ENCODE measurements around the gene DAPK1.
"Not testable (repeated sequence)": the region's sequence is repeated elsewhere in the genome, so short reads cannot be mapped to it uniquely, and the experiment has no call there.

Gene DAPK1

DNA sequence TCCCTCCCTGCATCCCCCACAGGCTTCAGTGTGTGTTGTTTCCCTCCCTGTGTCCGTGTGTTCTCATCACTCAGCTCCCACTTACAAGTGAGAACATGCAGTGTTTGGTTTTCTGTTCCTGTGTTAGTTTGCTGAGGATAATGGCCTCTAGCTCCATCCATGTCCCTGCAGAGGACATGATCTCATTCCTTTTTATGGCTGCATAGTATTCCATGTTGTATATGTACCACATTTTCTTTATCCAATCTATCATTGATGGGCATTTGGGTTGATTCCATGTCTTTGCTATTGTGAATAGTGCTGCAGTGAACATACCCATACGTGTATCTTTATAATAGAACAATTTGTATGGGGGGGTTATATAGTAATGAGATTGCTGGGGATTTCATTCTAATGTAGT, 51.4 kb downstream of the DAPK1 start:
- H3K9ac ChIP-seq (ENCODE audit: low read length in 5 of 5); H3K4me1 ChIP-seq (ENCODE audit: control insufficient read depth in 5 of 5, insufficient read depth in 5 of 5, low read length in 5 of 5): not testable (repeated sequence)

DNA sequence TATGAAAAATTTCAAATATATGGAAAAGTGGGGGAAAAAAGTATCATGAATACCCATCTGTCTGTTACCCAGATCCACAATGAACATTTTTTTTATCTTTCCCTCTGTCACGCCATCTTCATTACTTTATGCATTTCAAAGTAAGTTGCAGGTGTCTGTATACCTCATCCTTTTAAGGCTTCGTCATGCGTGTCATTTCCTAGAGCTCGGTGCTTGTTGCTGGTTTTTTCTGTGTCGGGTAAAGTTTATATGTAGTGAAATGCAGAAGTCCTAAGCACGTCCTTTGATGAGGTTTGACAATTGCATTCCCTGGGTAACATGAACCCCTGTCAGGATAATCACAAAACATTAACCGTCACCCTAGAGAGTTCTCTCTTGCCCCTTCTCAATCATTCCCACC, 52.1 kb downstream of the DAPK1 start:
- H3K36me3 ChIP-seq (ENCODE audit: control insufficient read depth in 5 of 5, insufficient read depth in 5 of 5, low read length in 5 of 5), result no peaks in the 10 kb centered on the region
- H3K4me1 ChIP-seq (ENCODE audit: control insufficient read depth in 5 of 5, insufficient read depth in 5 of 5, low read length in 5 of 5), result peaks cover 0 to 13% (median 9%) of the 10 kb centered on the region in 5 donors
- H3K9me3 ChIP-seq (ENCODE audit: control insufficient read depth in 5 of 5, low read length in 5 of 5), result no peaks in the 10 kb centered on the region
- no peak overlapping the region for H3K27ac ChIP-seq (ENCODE audit: low read depth, low read length)
- no peaks in the 10 kb centered on the region for H3K27me3 ChIP-seq (ENCODE audit: control insufficient read depth in 5 of 5, insufficient read depth in 4 of 5, low read length in 5 of 5)
- H3K4me3 ChIP-seq (ENCODE audit: low read depth in 1 of 5, low read length in 5 of 5), result no peak overlapping the region
- no peak overlapping the region for H3K9ac ChIP-seq (ENCODE audit: low read length in 5 of 5)

More for the DNA sequence above, 51.4 kb downstream of the DAPK1 start:
- H3K9me3 ChIP-seq (ENCODE audit: control insufficient read depth in 5 of 5, low read length in 5 of 5); H3K27me3 ChIP-seq (ENCODE audit: control insufficient read depth in 5 of 5, insufficient read depth in 4 of 5, low read length in 5 of 5); H3K27ac ChIP-seq (ENCODE audit: low read depth, low read length); H3K4me3 ChIP-seq (ENCODE audit: low read depth in 1 of 5, low read length in 5 of 5); H3K36me3 ChIP-seq (ENCODE audit: control insufficient read depth in 5 of 5, insufficient read depth in 5 of 5, low read length in 5 of 5): not testable (repeated sequence)

GRCh38 chr9:87550253-87550954, 52.7 kb downstream of the DAPK1 start:
- Histone ChIP-seq H3K9ac (ENCODE audit: low read length in 5 of 5) (no peak overlapping the region), H3K4me3 (ENCODE audit: low read depth in 1 of 5, low read length in 5 of 5) (no peak overlapping the region), H3K36me3 (ENCODE audit: control insufficient read depth in 5 of 5, insufficient read depth in 5 of 5, low read length in 5 of 5) (no peaks in the 10 kb centered on the region), H3K27me3 (ENCODE audit: control insufficient read depth in 5 of 5, insufficient read depth in 4 of 5, low read length in 5 of 5) (no peaks in the 10 kb centered on the region), H3K27ac (ENCODE audit: low read depth, low read length) (no peak overlapping the region), H3K4me1 (ENCODE audit: control insufficient read depth in 5 of 5, insufficient read depth in 5 of 5, low read length in 5 of 5) (peaks cover 2 to 17% (median 13%) of the 10 kb centered on the region in 5 donors), H3K9me3 (ENCODE audit: control insufficient read depth in 5 of 5, low read length in 5 of 5) (no peaks in the 10 kb centered on the region)

GRCh38 chr9:87551772-87552217, 54.1 kb downstream of the DAPK1 start:
- Histone ChIP-seq H3K27me3 (ENCODE audit: control insufficient read depth in 5 of 5, insufficient read depth in 4 of 5, low read length in 5 of 5) (no peaks in the 10 kb centered on the region), H3K4me1 (ENCODE audit: control insufficient read depth in 5 of 5, insufficient read depth in 5 of 5, low read length in 5 of 5) (peaks cover 5 to 30% (median 21%) of the 10 kb centered on the region in 5 donors), H3K9me3 (ENCODE audit: control insufficient read depth in 5 of 5, low read length in 5 of 5) (no peaks in the 10 kb centered on the region), H3K9ac (ENCODE audit: low read length in 5 of 5) (no peak overlapping the region), H3K4me3 (ENCODE audit: low read depth in 1 of 5, low read length in 5 of 5) (no peak overlapping the region), H3K36me3 (ENCODE audit: control insufficient read depth in 5 of 5, insufficient read depth in 5 of 5, low read length in 5 of 5) (no peaks in the 10 kb centered on the region), H3K27ac (ENCODE audit: low read depth, low read length) (no peak overlapping the region)

GRCh38 chr9:87554171-87554910, 56.7 kb downstream of the DAPK1 start:
- Histone ChIP-seq H3K9me3 (ENCODE audit: control insufficient read depth in 5 of 5, low read length in 5 of 5) (no peaks in the 10 kb centered on the region), H3K4me1 (ENCODE audit: control insufficient read depth in 5 of 5, insufficient read depth in 5 of 5, low read length in 5 of 5) (peaks cover 5 to 45% (median 32%) of the 10 kb centered on the region in 5 donors), H3K27ac (ENCODE audit: low read depth, low read length) (peak overlapping the region; percentile 13)

DNA sequence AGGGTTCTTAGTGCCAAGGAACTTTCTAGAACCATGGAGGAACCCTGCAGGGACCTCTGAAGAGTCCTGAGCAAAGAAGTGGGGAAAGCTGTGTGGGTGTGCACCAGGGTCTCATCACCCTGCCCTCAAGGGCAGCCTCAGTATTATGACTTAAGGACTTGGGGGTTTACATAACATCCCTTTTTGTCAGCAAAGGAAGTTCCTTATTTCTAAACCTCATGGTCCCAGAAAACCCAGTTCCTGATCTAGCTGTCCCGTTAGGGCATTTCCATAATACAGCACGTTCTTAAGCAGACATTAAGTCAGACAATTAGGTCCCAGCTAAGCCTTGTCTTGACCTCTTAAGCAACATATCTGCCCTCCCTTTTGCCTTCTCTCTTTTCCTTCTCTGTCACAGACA, 57.3 kb downstream of the DAPK1 start:
- Histone ChIP-seq H3K27me3 (ENCODE audit: control insufficient read depth in 5 of 5, insufficient read depth in 4 of 5, low read length in 5 of 5) (no peaks in the 10 kb centered on the region), H3K9me3 (ENCODE audit: control insufficient read depth in 5 of 5, low read length in 5 of 5) (no peaks in the 10 kb centered on the region), H3K36me3 (ENCODE audit: control insufficient read depth in 5 of 5, insufficient read depth in 5 of 5, low read length in 5 of 5) (no peaks in the 10 kb centered on the region), H3K4me3 (ENCODE audit: low read depth in 1 of 5, low read length in 5 of 5) (no peak overlapping the region), H3K9ac (ENCODE audit: low read length in 5 of 5) (no peak overlapping the region), H3K27ac (ENCODE audit: low read depth, low read length) (no peak overlapping the region), H3K4me1 (ENCODE audit: control insufficient read depth in 5 of 5, insufficient read depth in 5 of 5, low read length in 5 of 5) (peaks cover 5 to 45% (median 32%) of the 10 kb centered on the region in 5 donors)

More at GRCh38 chr9:87554171-87554910, 56.7 kb downstream of the DAPK1 start:
- Histone ChIP-seq H3K36me3 (ENCODE audit: control insufficient read depth in 5 of 5, insufficient read depth in 5 of 5, low read length in 5 of 5) (no peaks in the 10 kb centered on the region), H3K4me3 (ENCODE audit: low read depth in 1 of 5, low read length in 5 of 5) (no peak overlapping the region), H3K9ac (ENCODE audit: low read length in 5 of 5) (no peak overlapping the region), H3K27me3 (ENCODE audit: control insufficient read depth in 5 of 5, insufficient read depth in 4 of 5, low read length in 5 of 5) (no peaks in the 10 kb centered on the region)

GRCh38 chr9:87556039-87556438, 58.4 kb downstream of the DAPK1 start:
- Histone ChIP-seq H3K36me3 (ENCODE audit: control insufficient read depth in 5 of 5, insufficient read depth in 5 of 5, low read length in 5 of 5) (no peaks in the 10 kb centered on the region), H3K9ac (ENCODE audit: low read length in 5 of 5) (no peak overlapping the region), H3K27me3 (ENCODE audit: control insufficient read depth in 5 of 5, insufficient read depth in 4 of 5, low read length in 5 of 5) (no peaks in the 10 kb centered on the region), H3K4me1 (ENCODE audit: control insufficient read depth in 5 of 5, insufficient read depth in 5 of 5, low read length in 5 of 5) (peaks cover 5 to 45% (median 32%) of the 10 kb centered on the region in 5 donors), H3K27ac (ENCODE audit: low read depth, low read length) (no peak overlapping the region), H3K4me3 (ENCODE audit: low read depth in 1 of 5, low read length in 5 of 5) (no peak overlapping the region), H3K9me3 (ENCODE audit: control insufficient read depth in 5 of 5, low read length in 5 of 5) (no peaks in the 10 kb centered on the region)

- H3K27ac ChIP-seq (ENCODE audit: low read depth, low read length), result no peak overlapping the region
Observed at GRCh38 chr9:87556821-87557220, 59.2 kb downstream of the DAPK1 start.

GRCh38 chr9:87557996-87558395, 60.3 kb downstream of the DAPK1 start:
- H3K36me3 ChIP-seq (ENCODE audit: control insufficient read depth in 5 of 5, insufficient read depth in 5 of 5, low read length in 5 of 5), result no peaks in the 10 kb centered on the region
- H3K9me3 ChIP-seq (ENCODE audit: control insufficient read depth in 5 of 5, low read length in 5 of 5), result no peaks in the 10 kb centered on the region
- no peak overlapping the region for H3K27ac ChIP-seq (ENCODE audit: low read depth, low read length)
- H3K4me3 ChIP-seq (ENCODE audit: low read depth in 1 of 5, low read length in 5 of 5), result no peak overlapping the region
- H3K9ac ChIP-seq (ENCODE audit: low read length in 5 of 5), result no peak overlapping the region
- H3K4me1 ChIP-seq (ENCODE audit: control insufficient read depth in 5 of 5, insufficient read depth in 5 of 5, low read length in 5 of 5), result peaks cover 5 to 45% (median 32%) of the 10 kb centered on the region in 5 donors
- no peaks in the 10 kb centered on the region for H3K27me3 ChIP-seq (ENCODE audit: control insufficient read depth in 5 of 5, insufficient read depth in 4 of 5, low read length in 5 of 5)

More at GRCh38 chr9:87556821-87557220, 59.2 kb downstream of the DAPK1 start:
- H3K4me3 ChIP-seq (ENCODE audit: low read depth in 1 of 5, low read length in 5 of 5), result no peak overlapping the region
- no peaks in the 10 kb centered on the region for H3K9me3 ChIP-seq (ENCODE audit: control insufficient read depth in 5 of 5, low read length in 5 of 5)
- H3K27me3 ChIP-seq (ENCODE audit: control insufficient read depth in 5 of 5, insufficient read depth in 4 of 5, low read length in 5 of 5), result no peaks in the 10 kb centered on the region
- peaks cover 5 to 45% (median 32%) of the 10 kb centered on the region in 5 donors for H3K4me1 ChIP-seq (ENCODE audit: control insufficient read depth in 5 of 5, insufficient read depth in 5 of 5, low read length in 5 of 5)
- H3K36me3 ChIP-seq (ENCODE audit: control insufficient read depth in 5 of 5, insufficient read depth in 5 of 5, low read length in 5 of 5), result no peaks in the 10 kb centered on the region
- no peak overlapping the region for H3K9ac ChIP-seq (ENCODE audit: low read length in 5 of 5)

- Histone ChIP-seq H3K4me1 (ENCODE audit: control insufficient read depth in 5 of 5, insufficient read depth in 5 of 5, low read length in 5 of 5) (peaks cover 5 to 41% (median 33%) of the 10 kb centered on the region in 5 donors), H3K27ac (ENCODE audit: low read depth, low read length) (no peak overlapping the region), H3K27me3 (ENCODE audit: control insufficient read depth in 5 of 5, insufficient read depth in 4 of 5, low read length in 5 of 5) (no peaks in the 10 kb centered on the region), H3K9me3 (ENCODE audit: control insufficient read depth in 5 of 5, low read length in 5 of 5) (no peaks in the 10 kb centered on the region), H3K4me3 (ENCODE audit: low read depth in 1 of 5, low read length in 5 of 5) (no peak overlapping the region), H3K36me3 (ENCODE audit: control insufficient read depth in 5 of 5, insufficient read depth in 5 of 5, low read length in 5 of 5) (no peaks in the 10 kb centered on the region), H3K9ac (ENCODE audit: low read length in 5 of 5) (no peak overlapping the region)
Observed at GRCh38 chr9:87558606-87559190, 61.0 kb downstream of the DAPK1 start.
